Uterus (tissue), 4 donors: Measurements from ENCODE around the gene CCAR1. TPM values are rescaled to one million over a fixed set of nuclear protein-coding genes. Genes with fewer than 3 reads are reported as not detected.

Experiments
- DNase-seq, 2 donors: peaks; one replicate each; pipeline ENCODE4 v3.0.0-alpha.2; 2019 to 2020
- H3K27ac ChIP-seq, 2 donors: fragments of 200-600 bp; sonication (generic); 1 replicate in 1 of 2; 2 replicates in 1 of 2; pipeline ENCODE4 v1.5.1; 2016 to 2018
- H3K27me3 ChIP-seq, 2 donors: fragments of 200-600 bp; sonication (generic); one replicate each; pipeline ENCODE4 v1.5.1; 2018 to 2019; ENCODE audit warnings: control low read depth in 1 of 2
- H3K36me3 ChIP-seq, 2 donors: fragments of 200-600 bp; sonication (generic); one replicate each; pipeline ENCODE4 v1.5.1; 2019; ENCODE audit warnings: control low read depth in 1 of 2
- H3K4me1 ChIP-seq, 2 donors: fragments of 200-600 bp; sonication (generic); one replicate each; pipeline ENCODE4 v1.5.1; 2018 to 2019; ENCODE audit warnings: control low read depth in 1 of 2
- H3K4me3 ChIP-seq, 2 donors: fragments of 200-600 bp; sonication (generic); 1 replicate in 1 of 2; 2 replicates in 1 of 2; pipeline ENCODE4 v1.5.1; 2018 to 2019; ENCODE audit warnings: mild to moderate bottlenecking in 1 of 2
- H3K9me3 ChIP-seq, 2 donors: fragments of 200-600 bp; sonication (generic); one replicate each; pipeline ENCODE4 v1.5.1; 2019; ENCODE audit warnings: control low read depth in 1 of 2
- POLR2A ChIP-seq, 2 donors: fragments of 450-650 bp; IDR thresholded peaks; one replicate each; pipeline ENCODE4 v1.6.1; 2016; ENCODE audit warnings: antibody characterized with exemption in 2 of 2, mild to moderate bottlenecking in 1 of 2, moderate library complexity in 1 of 2
- intact Hi-C: fragments of 100-400 bp; cut with DNase I; formaldehyde crosslinking; loops from one replicate; pipeline ENCODE4 v1.15.1; 2023; ENCODE audit warnings: low total_unique reads
- total RNA-seq, 4 donors: library from RNA; depleted of rRNA in 3 of 4; stranded (reverse); fragments of >200 nt in 3 of 4; gene quantifications; one replicate each; pipeline versions ENCODE4 v1.1.0 to v1.2.4, GENCODE V29; 2014 to 2023
- TF ChIP-seq, protein P1 (sequence below), 4 experiments: fragments of 200-600 bp in 2 of 4; fragments of 450-650 bp in 2 of 4; sonication (generic) in 2 of 4; IDR thresholded peaks; one replicate each; pipeline ENCODE4 v1.5.1; 2016 to 2019; ENCODE audit warnings: antibody characterized with exemption in 4 of 4, mild to moderate bottlenecking in 2 of 4, moderate library complexity in 1 of 4
- donor health status: DM: yes; HTN: yes; CAD: no.

CCAR1 gene
- total RNA-seq, 4 donors from 2014 or later = 31.0 to 75.6 (median 51.7) TPM

DNA sequence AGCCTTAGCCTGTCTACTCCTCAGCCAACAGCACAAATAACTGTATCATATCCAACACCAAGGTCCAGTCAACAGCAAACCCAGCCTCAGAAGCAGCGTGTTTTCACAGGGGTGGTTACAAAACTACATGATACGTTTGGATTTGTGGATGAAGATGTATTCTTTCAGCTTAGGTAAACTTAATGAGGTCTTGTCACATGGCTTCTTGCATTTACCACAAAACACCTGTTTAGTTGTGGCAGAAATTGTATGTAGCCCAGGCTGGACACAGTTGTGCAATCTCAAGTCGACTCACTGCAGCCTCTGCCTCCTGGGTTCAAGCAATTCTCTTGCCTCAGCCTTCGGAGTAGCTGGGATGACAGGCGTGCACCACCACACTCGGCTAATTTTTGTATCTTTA lies 21.4 kb downstream of the CCAR1 start:
- H3K27ac ChIP-seq = no peak overlapping the region
- H3K9me3 ChIP-seq = no peaks in the 10 kb centered on the region
- H3K4me1 ChIP-seq = no peaks in the 10 kb centered on the region
- no peak for TF ChIP-seq POLR2A (IDR thresholded peaks at IDR 0.05)
- TF ChIP-seq, protein P1, sequence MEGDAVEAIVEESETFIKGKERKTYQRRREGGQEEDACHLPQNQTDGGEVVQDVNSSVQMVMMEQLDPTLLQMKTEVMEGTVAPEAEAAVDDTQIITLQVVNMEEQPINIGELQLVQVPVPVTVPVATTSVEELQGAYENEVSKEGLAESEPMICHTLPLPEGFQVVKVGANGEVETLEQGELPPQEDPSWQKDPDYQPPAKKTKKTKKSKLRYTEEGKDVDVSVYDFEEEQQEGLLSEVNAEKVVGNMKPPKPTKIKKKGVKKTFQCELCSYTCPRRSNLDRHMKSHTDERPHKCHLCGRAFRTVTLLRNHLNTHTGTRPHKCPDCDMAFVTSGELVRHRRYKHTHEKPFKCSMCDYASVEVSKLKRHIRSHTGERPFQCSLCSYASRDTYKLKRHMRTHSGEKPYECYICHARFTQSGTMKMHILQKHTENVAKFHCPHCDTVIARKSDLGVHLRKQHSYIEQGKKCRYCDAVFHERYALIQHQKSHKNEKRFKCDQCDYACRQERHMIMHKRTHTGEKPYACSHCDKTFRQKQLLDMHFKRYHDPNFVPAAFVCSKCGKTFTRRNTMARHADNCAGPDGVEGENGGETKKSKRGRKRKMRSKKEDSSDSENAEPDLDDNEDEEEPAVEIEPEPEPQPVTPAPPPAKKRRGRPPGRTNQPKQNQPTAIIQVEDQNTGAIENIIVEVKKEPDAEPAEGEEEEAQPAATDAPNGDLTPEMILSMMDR (IDR thresholded peaks at IDR 0.05) = no peak
- H3K27me3 ChIP-seq = no peaks in the 10 kb centered on the region
- H3K4me3 ChIP-seq = no peak overlapping the region
- DNase-seq = no peak
- H3K36me3 ChIP-seq = no peaks in the 10 kb centered on the region
- intact Hi-C loops = no loop called here

DNA sequence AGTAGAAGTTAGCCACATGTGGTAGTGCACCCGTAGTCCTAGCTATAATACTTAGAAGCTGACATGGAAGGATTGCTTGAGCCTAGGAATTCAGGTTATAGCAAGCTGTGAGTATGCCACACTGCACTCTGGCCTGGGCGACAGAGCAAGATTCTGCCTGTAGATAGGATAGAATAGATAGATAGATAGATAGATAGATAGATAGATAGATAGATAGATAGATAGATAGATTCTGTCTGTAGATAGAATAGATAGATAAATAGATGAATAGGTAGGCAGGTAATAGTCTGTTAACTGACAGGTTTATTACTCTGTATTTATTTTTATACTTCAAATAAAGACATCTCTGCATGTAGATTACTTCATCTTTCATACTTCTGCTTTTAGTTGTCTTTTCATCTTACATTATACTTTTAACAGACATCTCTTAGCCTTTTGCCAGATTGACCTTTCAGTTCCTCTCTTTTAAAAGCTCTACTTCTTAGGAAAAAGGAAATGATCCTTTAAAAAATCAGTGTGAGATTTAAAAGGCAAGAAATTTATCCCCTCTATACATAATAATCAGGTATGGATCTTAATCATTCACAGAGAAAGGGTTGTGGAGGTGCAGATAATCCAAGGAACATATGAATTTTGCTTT lies 31.8 kb downstream of the CCAR1 start:
- intact Hi-C loops = no loop called here
- Histone ChIP-seq H3K27ac (no peak overlapping the region), H3K4me3 (no peak overlapping the region), H3K27me3 (no peaks in the 10 kb centered on the region), H3K36me3 (peaks cover 0 to 3% of the 10 kb centered on the region in 2 donors), H3K9me3 (no peaks in the 10 kb centered on the region), H3K4me1 (no peaks in the 10 kb centered on the region)
- TF ChIP-seq, protein P1 (IDR thresholded peaks at IDR 0.05) = no peak
- TF ChIP-seq POLR2A (IDR thresholded peaks at IDR 0.05) = no peak
- no peak for DNase-seq

DNA sequence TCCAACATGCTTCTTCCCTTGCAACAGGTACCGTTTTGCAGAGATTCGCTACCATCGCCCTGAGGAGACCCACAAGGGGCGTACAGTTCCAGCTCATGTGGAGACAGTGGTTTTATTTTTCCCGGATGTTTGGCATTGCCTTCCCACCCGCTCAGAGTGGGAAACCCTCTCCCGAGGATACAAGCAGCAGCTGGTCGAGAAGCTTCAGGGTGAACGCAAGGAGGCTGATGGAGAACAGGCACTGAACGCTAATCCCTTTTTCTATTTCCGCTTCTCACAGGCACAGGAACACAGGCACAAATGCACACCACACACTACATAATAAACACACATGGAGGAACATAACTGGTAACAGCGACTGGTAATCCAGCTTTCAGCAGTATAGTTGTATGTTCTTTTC lies 35.2 kb downstream of the CCAR1 start:
- Histone ChIP-seq H3K4me3 (no peak overlapping the region), H3K27ac (no peak overlapping the region), H3K9me3 (no peaks in the 10 kb centered on the region), H3K36me3 (no peaks in the 10 kb centered on the region), H3K27me3 (no peaks in the 10 kb centered on the region), H3K4me1 (no peaks in the 10 kb centered on the region)
- no peak for TF ChIP-seq POLR2A (IDR thresholded peaks at IDR 0.05)
- TF ChIP-seq, protein P1 (IDR thresholded peaks at IDR 0.05) = no peak
- DNase-seq = no peak
- intact Hi-C loops = no loop called here

DNA sequence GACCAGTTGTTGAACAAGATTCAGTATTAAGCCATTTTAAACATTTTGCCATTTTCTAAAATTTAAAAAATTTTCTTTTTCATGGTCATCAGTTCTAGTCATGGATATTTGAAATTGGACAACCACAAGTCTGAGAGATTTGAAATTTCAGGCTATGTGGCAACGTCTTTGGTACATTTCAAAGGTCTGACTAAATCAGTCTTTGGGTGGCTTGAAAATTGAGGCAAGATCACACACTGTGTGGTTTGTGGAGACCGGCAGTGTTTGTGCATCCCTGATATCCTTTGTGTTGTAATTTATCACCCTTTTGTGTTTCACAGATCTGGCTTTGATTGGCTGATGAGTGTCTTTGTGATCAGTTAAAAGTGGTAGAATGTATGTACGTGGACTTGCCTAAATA lies 35.7 kb downstream of the CCAR1 start:
- Histone ChIP-seq H3K36me3 (no peaks in the 10 kb centered on the region), H3K9me3 (no peaks in the 10 kb centered on the region), H3K4me3 (no peak overlapping the region), H3K4me1 (no peaks in the 10 kb centered on the region), H3K27ac (no peak overlapping the region), H3K27me3 (no peaks in the 10 kb centered on the region)
- intact Hi-C loops = no loop called here
- no peak for DNase-seq
- TF ChIP-seq POLR2A (IDR thresholded peaks at IDR 0.05) = no peak
- TF ChIP-seq, protein P1 (IDR thresholded peaks at IDR 0.05) = no peak

DNA sequence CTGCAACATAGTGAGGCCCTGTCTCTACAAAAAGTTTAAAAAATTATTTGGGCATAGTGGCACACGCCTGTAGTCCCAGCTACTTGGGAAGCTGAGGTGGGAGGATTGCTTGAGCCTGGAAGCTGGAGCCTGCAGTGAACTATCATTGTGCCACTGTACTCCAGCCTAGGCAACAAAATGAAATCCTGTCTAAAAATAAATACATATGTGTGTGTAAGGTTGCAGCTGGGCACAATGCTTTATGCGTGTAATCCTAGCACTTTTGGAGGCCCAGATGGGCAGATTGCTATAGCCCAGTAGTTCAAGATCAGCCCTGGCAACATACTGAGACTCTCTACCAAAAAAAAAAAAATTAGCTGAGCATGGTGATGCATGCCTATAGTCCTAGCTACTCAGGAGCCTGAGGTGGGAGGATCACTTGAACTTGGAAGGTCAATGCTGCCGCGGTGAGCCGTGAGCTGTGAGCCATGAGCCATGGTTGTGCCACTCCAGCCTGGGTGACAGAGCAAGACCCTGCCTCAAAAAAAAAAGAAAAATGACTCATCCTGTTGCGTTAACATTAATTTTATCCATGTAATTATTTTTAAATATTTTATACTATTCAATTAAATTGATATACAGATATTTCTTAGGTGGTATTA lies 38.3 kb downstream of the CCAR1 start:
- Histone ChIP-seq H3K9me3 (no peaks in the 10 kb centered on the region), H3K36me3 (no peaks in the 10 kb centered on the region), H3K27ac (no peak overlapping the region), H3K27me3 (no peaks in the 10 kb centered on the region), H3K4me1 (no peaks in the 10 kb centered on the region), H3K4me3 (no peak overlapping the region)
- TF ChIP-seq, protein P1 (IDR thresholded peaks at IDR 0.05) = no peak
- no peak for TF ChIP-seq POLR2A (IDR thresholded peaks at IDR 0.05)
- intact Hi-C loops = no loop called here
- no peak for DNase-seq
